HCT116 (cell line): ENCODE measurements around the gene AFAP1.

ENCODE experiments used
- CTCF ChIP-seq, 3 experiments: fragments of 200-600 bp in 1 of 3; sonication (generic) in 1 of 3; IDR thresholded peaks in 2 of 3; conservative IDR thresholded peaks in 1 of 3; 2 replicates each; pipeline ENCODE4 v1.5.1; 2012 to 2017; ENCODE audit warnings: low read depth in 2 of 3, low read length in 2 of 3, antibody characterized with exemption in 1 of 3, borderline replicate concordance in 1 of 3, control low read depth in 1 of 3, mild to moderate bottlenecking in 1 of 3, mixed read lengths in 1 of 3, mixed run types in 1 of 3, moderate library complexity in 1 of 3; ENCODE audit not compliant: insufficient read depth in 1 of 3
- POLR2A ChIP-seq: IDR thresholded peaks from 2 replicates; pipeline ENCODE4 v1.7.0; 2011; ENCODE audit warnings: borderline replicate concordance; ENCODE audit not compliant: insufficient read depth, insufficient read length; ENCODE audit errors: extremely low read depth

- no peak for TF ChIP-seq POLR2A
- no peak for TF ChIP-seq CTCF (IDR thresholded peaks at IDR 0.05 in 2 of 3, conservative IDR thresholded peaks at IDR 0.05 in 1 of 3; ENCODE audit: borderline replicate concordance in 1 of 3, insufficient read depth in 1 of 3, low read depth in 2 of 3, low read length in 2 of 3)
Measured at GRCh38 chr4:7980036-7980435, 40.4 kb upstream of the AFAP1 start.
